Measurements from ENCODE around the gene PRM2. TPM values are rescaled to one million over a fixed set of nuclear protein-coding genes. Genes with fewer than 3 reads are reported as not detected.
A peak's percentile ranks its signal among the peaks of the same experiment; 100 is the strongest.

The PRM2 gene
- total RNA-seq, 8 experiments from 2014 or later = 0.47 TPM; not detected in 7

GRCh38 chr16:11240636-11241473, 35.4 kb downstream of the PRM2 start:
- 20 to 100% (median 82%) methylated on average over 1 to 5 of the region's 10 CpGs; no CpG with 5 or more reads in 3 of the 10 experiments for WGBS, 10 experiments
- no peak overlapping the region for H3K4me3 ChIP-seq
- ATAC-seq (replicated peaks in 6 of 8) = no peak

GRCh38 chr16:11239644-11240632, 36.3 kb downstream of the PRM2 start:
- Histone ChIP-seq H3K4me1 (replicated peaks in 1 of 2) (no peaks in the 10 kb centered on the region), H3K27ac (no peak overlapping the region), H3K4me3 (no peak overlapping the region)
- WGBS, 10 experiments = 50 to 100% (median 80%) methylated on average over 1 to 8 of the region's 10 CpGs; no CpG with 5 or more reads in 1 of the 10 experiments
- in situ Hi-C loops (cut with MboI; ENCODE audit: low pct_unique_long_range_greater_than_20kb in 2 of 9, low sequenced_read_pairs in 9 of 9, unreplicated experiment in 9 of 9) = no loop called here
- ATAC-seq (replicated peaks in 6 of 8) = no peak

More at GRCh38 chr16:11240636-11241473, 35.4 kb downstream of the PRM2 start:
- Histone ChIP-seq H3K27ac (no peak overlapping the region), H3K4me1 (replicated peaks in 1 of 2) (no peaks in the 10 kb centered on the region)
- in situ Hi-C loops (cut with MboI; ENCODE audit: low pct_unique_long_range_greater_than_20kb in 2 of 9, low sequenced_read_pairs in 9 of 9, unreplicated experiment in 9 of 9) = no loop called here

- Histone ChIP-seq H3K27ac (no peak overlapping the region), H3K4me3 (no peak overlapping the region), H3K4me1 (replicated peaks in 1 of 2) (no peaks in the 10 kb centered on the region)
- 88 to 100% (median 100%) methylated on average over 1 to 10 of the region's 15 CpGs; no CpG with 5 or more reads in 1 of the 10 experiments for WGBS, 10 experiments
- in situ Hi-C loops (cut with MboI; ENCODE audit: low pct_unique_long_range_greater_than_20kb in 2 of 9, low sequenced_read_pairs in 9 of 9, unreplicated experiment in 9 of 9) = no loop called here
- peak in 1 of 8 experiments; percentile 20 for ATAC-seq (replicated peaks in 6 of 8)
Observed at GRCh38 chr16:11238272-11239202, 37.7 kb downstream of the PRM2 start.

- ATAC-seq (replicated peaks in 6 of 8) = no peak
- no peak overlapping the region for H3K27ac ChIP-seq
- H3K4me1 ChIP-seq (replicated peaks in 1 of 2) = no peaks in the 10 kb centered on the region
- in situ Hi-C loops (cut with MboI; ENCODE audit: low pct_unique_long_range_greater_than_20kb in 2 of 9, low sequenced_read_pairs in 9 of 9, unreplicated experiment in 9 of 9) = no loop called here
- H3K4me3 ChIP-seq = no peak overlapping the region
- 70 to 100% (median 91%) methylated on average over 1 to 8 of the region's 10 CpGs; no CpG with 5 or more reads in 3 of the 10 experiments for WGBS, 10 experiments
Observed at GRCh38 chr16:11236461-11237254, 39.6 kb downstream of the PRM2 start.

GRCh38 chr16:11235703-11235991, 40.6 kb downstream of the PRM2 start:
- ATAC-seq (replicated peaks in 6 of 8) = no peak
- 83 to 100% (median 93%) methylated on average over 1 to 3 of the region's 5 CpGs; no CpG with 5 or more reads in 3 of the 10 experiments for WGBS, 10 experiments
- in situ Hi-C loops (cut with MboI; ENCODE audit: low pct_unique_long_range_greater_than_20kb in 2 of 9, low sequenced_read_pairs in 9 of 9, unreplicated experiment in 9 of 9) = no loop called here

GRCh38 chr16:11234884-11235702, 41.2 kb downstream of the PRM2 start:
- H3K4me3 ChIP-seq = no peak overlapping the region
- H3K27ac ChIP-seq = no peak overlapping the region
- in situ Hi-C loops (cut with MboI; ENCODE audit: low pct_unique_long_range_greater_than_20kb in 2 of 9, low sequenced_read_pairs in 9 of 9, unreplicated experiment in 9 of 9) = no loop called here
- peaks cover 0 to 3% of the 10 kb centered on the region in 2 donors for H3K4me1 ChIP-seq (replicated peaks in 1 of 2)
- WGBS, 10 experiments = 81 to 96% (median 95%) methylated on average over 4 to 11 of the region's 13 CpGs; no CpG with 5 or more reads in 3 of the 10 experiments
- no peak for ATAC-seq (replicated peaks in 6 of 8)

More at GRCh38 chr16:11235703-11235991, 40.6 kb downstream of the PRM2 start:
- Histone ChIP-seq H3K27ac (no peak overlapping the region), H3K4me1 (replicated peaks in 1 of 2) (peaks cover 0 to 3% of the 10 kb centered on the region in 2 donors), H3K4me3 (no peak overlapping the region)

GRCh38 chr16:11233727-11234376, 42.4 kb downstream of the PRM2 start:
- in situ Hi-C loops (cut with MboI; ENCODE audit: low pct_unique_long_range_greater_than_20kb in 2 of 9, low sequenced_read_pairs in 9 of 9, unreplicated experiment in 9 of 9) = no loop called here
- Histone ChIP-seq H3K4me3 (no peak overlapping the region), H3K4me1 (replicated peaks in 1 of 2) (peaks cover 0 to 3% of the 10 kb centered on the region in 2 donors), H3K27ac (no peak overlapping the region)
- 50 to 100% (median 80%) methylated on average over 1 to 5 of the region's 8 CpGs; no CpG with 5 or more reads in 1 of the 10 experiments for WGBS, 10 experiments
- no peak for ATAC-seq (replicated peaks in 6 of 8)

GRCh38 chr16:11232852-11233726, 43.2 kb downstream of the PRM2 start:
- Histone ChIP-seq H3K4me1 (replicated peaks in 1 of 2) (peaks cover 0 to 3% of the 10 kb centered on the region in 2 donors), H3K4me3 (no peak overlapping the region), H3K27ac (no peak overlapping the region)
- in situ Hi-C loops (cut with MboI; ENCODE audit: low pct_unique_long_range_greater_than_20kb in 2 of 9, low sequenced_read_pairs in 9 of 9, unreplicated experiment in 9 of 9) = no loop called here
- no peak for ATAC-seq (replicated peaks in 6 of 8)
- 20 to 100% (median 79%) methylated on average over 1 to 8 of the region's 35 CpGs; no CpG with 5 or more reads in 2 of the 10 experiments for WGBS, 10 experiments

- peaks cover 0 to 3% of the 10 kb centered on the region in 2 donors for H3K4me1 ChIP-seq (replicated peaks in 1 of 2)
- no peak for ATAC-seq (replicated peaks in 6 of 8)
- H3K27ac ChIP-seq = no peak overlapping the region
- WGBS, 10 experiments = 90 to 100% (median 100%) methylated on average over 1 of the region's 3 CpGs; no CpG with 5 or more reads in 7 of the 10 experiments
- no peak overlapping the region for H3K4me3 ChIP-seq
- in situ Hi-C loops (cut with MboI; ENCODE audit: low pct_unique_long_range_greater_than_20kb in 2 of 9, low sequenced_read_pairs in 9 of 9, unreplicated experiment in 9 of 9) = no loop called here
Observed at GRCh38 chr16:11232302-11232851, 43.9 kb downstream of the PRM2 start.
